ENCODE data around the gene ZNF775. TPM values are rescaled to one million over a fixed set of nuclear protein-coding genes. Genes with fewer than 3 reads are reported as not detected.

Gene ZNF775
- total and polyA plus RNA-seq, 2 of the 13 experiments (the other 11 are each of a cell fraction or from before 2014, with no cell fraction given): 3.1 to 3.2 TPM

DNA sequence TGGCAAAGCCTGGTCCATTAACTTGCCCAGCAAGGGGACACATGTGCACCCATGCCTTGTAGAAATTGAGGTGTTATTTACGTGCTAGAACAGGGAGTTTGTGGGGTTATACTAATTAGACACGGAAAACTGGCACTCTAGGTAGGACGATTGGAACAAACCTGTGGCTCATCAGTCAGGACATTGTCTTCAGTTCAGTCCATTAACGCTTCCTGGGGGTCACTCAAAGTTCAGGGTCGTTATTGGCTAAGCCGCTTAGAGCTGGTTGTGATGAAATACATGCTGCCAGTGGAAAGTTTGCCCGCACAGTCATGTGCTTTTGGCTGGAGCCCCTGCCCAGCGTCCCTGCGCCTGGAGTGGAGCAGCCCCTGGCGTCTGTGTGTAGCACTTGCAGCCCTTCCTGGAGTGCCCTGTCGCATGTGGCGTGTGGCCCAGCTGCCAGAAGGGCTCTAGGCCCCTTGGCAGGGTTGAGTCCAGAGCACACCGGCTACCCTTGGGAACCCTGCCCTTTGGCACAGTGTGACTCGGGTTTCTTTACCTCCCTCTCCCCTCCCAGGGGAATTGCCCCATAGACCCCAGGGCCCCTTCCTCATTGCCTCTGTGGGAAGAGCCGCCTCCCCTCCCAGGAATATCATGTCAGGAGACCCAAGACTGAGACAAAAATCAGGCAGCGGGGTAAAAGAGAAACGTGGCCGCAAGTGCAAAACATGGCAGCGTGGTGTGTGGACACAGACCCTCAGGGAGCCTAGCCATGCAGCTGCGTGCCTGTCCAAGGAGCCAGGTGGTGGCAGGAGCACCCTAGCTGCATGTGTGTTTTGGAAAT, 9.8 kb downstream of the ZNF775 start (continued):
- 0 out of 2 replicates have a peak, but pooled peaks have one; percentile 78 for TF ChIP-seq ZFP37 (CRISPR knock-in tag; IDR thresholded peaks at IDR 0.05; ENCODE audit: borderline replicate concordance)
- no peak; the same call in 1 of the 2 replicates for TF ChIP-seq ZNF572 (CRISPR knock-in tag; IDR thresholded peaks at IDR 0.05)
- TF ChIP-seq ARNT (IDR thresholded peaks at IDR 0.05): no peak
- peak; percentile 89 for TF ChIP-seq KMT2A (CRISPR knock-in tag; IDR thresholded peaks at IDR 0.05)
- no peak for TF ChIP-seq HNRNPH1 (optimal IDR thresholded peaks at IDR 0.05; ENCODE audit: low read depth, low read length)
- TF ChIP-seq ZNF780A (CRISPR knock-in tag; IDR thresholded peaks at IDR 0.05): no peak
- no peak for TF ChIP-seq GABPA (IDR thresholded peaks at IDR 0.05; ENCODE audit: low read depth, low read length)
- no peak for TF ChIP-seq GABPA (CRISPR knock-in tag; IDR thresholded peaks at IDR 0.05; ENCODE audit: low read depth)
- peak; percentile 79; the same call in 1 of the 2 replicates for TF ChIP-seq ZNF431 (CRISPR knock-in tag; IDR thresholded peaks at IDR 0.05; ENCODE audit: borderline replicate concordance, low read depth)
- peak; percentile 91; the same call in 1 of the 2 replicates for TF ChIP-seq GZF1 (CRISPR knock-in tag; IDR thresholded peaks at IDR 0.05)
- no peak for TF ChIP-seq SRY (CRISPR knock-in tag; IDR thresholded peaks at IDR 0.05)
- no peak for TF ChIP-seq ZNF850 (CRISPR knock-in tag; conservative IDR thresholded peaks at IDR 0.05)
- no peak for TF ChIP-seq REXO4 (CRISPR knock-in tag; IDR thresholded peaks at IDR 0.05; ENCODE audit: borderline replicate concordance)
- TF ChIP-seq KLF13 (CRISPR knock-in tag; IDR thresholded peaks at IDR 0.05): no peak
- TF ChIP-seq ZNF280D (CRISPR knock-in tag; IDR thresholded peaks at IDR 0.05): 0 out of 2 replicates have a peak, but pooled peaks have one; percentile 45
- TF ChIP-seq, protein P1, sequence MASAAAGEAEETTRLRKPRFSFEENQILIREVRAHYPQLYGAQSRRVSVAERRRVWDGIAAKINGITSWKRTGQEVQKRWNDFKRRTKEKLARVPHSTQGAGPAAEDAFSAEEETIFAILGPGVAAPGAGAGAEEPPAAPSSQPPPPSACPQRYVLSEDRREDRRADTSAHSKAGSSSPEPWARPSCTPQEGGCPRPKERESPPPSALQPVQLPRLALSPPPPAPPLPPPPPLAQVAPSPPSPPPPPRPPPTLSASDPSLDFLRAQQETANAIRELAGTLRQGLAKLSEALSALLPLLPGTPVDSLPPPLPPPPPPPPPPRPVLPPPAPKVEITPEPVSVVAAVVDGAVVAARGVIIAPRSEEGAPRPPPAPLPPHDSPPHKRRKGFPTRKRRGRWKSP (CRISPR knock-in tag; IDR thresholded peaks at IDR 0.05): peak; percentile 91
- no peak for TF ChIP-seq ZNF101 (CRISPR knock-in tag; IDR thresholded peaks at IDR 0.05; ENCODE audit: borderline replicate concordance, low read depth)
- peak; percentile 37; the same call in 1 of the 2 replicates for TF ChIP-seq RBFOX2 (IDR thresholded peaks at IDR 0.05; ENCODE audit: low read depth, low read length)
- no peak for TF ChIP-seq ZNF7 (CRISPR knock-in tag; IDR thresholded peaks at IDR 0.05)
- TF ChIP-seq, protein P2, sequence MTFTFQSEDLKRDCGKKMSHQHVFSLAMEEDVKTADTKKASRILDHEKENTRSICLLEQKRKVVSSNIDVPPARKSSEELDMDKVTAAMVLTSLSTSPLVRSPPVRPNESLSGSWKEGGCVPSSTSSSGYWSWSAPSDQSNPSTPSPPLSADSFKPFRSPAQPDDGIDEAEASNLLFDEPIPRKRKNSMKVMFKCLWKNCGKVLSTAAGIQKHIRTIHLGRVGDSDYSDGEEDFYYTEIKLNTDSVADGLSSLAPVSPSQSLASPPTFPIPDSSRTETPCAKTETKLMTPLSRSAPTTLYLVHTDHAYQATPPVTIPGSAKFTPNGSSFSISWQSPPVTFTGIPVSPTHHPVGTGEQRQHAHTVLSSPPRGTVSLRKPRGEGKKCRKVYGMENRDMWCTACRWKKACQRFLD (CRISPR knock-in tag; IDR thresholded peaks at IDR 0.05; ENCODE audit: borderline replicate concordance): 0 out of 2 replicates have a peak, but pooled peaks have one; percentile 39
- no peak for TF ChIP-seq ZNF34 (CRISPR knock-in tag; IDR thresholded peaks at IDR 0.05; ENCODE audit: borderline replicate concordance)
- TF ChIP-seq ZNF749 (CRISPR knock-in tag; IDR thresholded peaks at IDR 0.05; ENCODE audit: borderline replicate concordance): peak; percentile 76; the same call in 1 of the 2 replicates
- TF ChIP-seq, protein P3, sequence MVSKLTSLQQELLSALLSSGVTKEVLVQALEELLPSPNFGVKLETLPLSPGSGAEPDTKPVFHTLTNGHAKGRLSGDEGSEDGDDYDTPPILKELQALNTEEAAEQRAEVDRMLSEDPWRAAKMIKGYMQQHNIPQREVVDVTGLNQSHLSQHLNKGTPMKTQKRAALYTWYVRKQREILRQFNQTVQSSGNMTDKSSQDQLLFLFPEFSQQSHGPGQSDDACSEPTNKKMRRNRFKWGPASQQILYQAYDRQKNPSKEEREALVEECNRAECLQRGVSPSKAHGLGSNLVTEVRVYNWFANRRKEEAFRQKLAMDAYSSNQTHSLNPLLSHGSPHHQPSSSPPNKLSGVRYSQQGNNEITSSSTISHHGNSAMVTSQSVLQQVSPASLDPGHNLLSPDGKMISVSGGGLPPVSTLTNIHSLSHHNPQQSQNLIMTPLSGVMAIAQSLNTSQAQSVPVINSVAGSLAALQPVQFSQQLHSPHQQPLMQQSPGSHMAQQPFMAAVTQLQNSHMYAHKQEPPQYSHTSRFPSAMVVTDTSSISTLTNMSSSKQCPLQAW (CRISPR knock-in tag; IDR thresholded peaks at IDR 0.05): peak; percentile 97
